ENCODE measurements around the gene MRPL33. TPM values are rescaled to one million over a fixed set of nuclear protein-coding genes. Genes with fewer than 3 reads are reported as not detected.
A peak's percentile ranks its signal among the peaks of the same experiment; 100 is the strongest.

Gene MRPL33
- total and polyA plus RNA-seq, 2 of the 13 experiments (the other 11 are each of a cell fraction or from before 2014, with no cell fraction given): 69.7 to 218 TPM

DNA sequence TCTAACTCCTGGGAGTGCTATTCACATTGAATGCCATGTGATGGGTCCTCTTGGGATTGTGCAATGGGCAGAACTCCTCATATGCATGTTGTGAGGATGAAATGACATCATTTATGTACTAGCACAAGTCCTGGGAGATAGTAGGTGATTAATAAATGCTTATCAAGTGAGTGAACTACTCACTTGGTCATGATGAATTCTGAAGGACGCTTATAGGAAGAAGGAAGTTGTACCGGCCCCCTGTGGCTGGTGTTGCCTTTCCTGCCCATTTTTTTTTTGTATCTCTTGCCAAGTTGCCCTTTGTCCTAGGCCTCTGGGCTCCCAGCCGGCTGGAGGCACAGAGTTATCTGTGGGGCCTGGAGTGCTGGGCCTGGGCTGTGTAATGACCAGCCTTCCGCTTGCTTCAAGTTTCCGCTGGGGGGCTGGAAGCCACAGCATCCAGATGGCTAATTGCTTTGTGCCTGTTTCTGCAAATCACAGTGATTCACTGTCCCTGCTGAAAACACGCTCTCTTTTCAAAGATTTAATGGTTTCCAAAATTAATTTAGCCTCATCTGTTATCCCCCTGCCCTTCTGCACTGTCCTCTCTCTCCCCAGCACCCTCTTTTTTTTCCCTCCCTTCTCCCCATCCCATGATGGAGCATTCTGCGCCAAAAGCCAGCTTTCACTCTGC lies 33.7 kb upstream of the MRPL33 start (continued):
- TF ChIP-seq ETV6 (CRISPR knock-in tag; conservative IDR thresholded peaks at IDR 0.05): no peak

GRCh38 chr2:27738349-27739057 lies 33.0 kb upstream of the MRPL33 start:
- intact Hi-C loops (cut with micrococcal nuclease; ENCODE audit: unreplicated experiment): loop anchor here (1.0 to 2.0 kb wide), 2 partner anchors 14 to 16 kb away; no protein-coding TSS in a partner anchor
- Histone ChIP-seq H3K79me2 (ENCODE audit: insufficient read depth, low read length) (no peaks in the 10 kb centered on the region), H4K20me1 (ENCODE audit: insufficient read depth, low read length) (no peaks in the 10 kb centered on the region), H2AFZ (ENCODE audit: low read length) (peak overlapping the region; percentile 17), H3K4me2 (ENCODE audit: low read depth, low read length) (peak overlapping the region; percentile 94), H3K4me3 (replicated peaks in 1 of 3; ENCODE audit: insufficient read depth in 1 of 3, low read depth in 2 of 3, low read length in 3 of 3) (peak overlapping the region; percentile 50 to 73 (median 52)), H3K9me3 (ENCODE audit: low read length) (no peaks in the 10 kb centered on the region), H3K36me3 (replicated peaks in 1 of 2; ENCODE audit: control insufficient read depth in 1 of 2, insufficient read depth in 2 of 2, low read length in 2 of 2) (no peaks in the 10 kb centered on the region), H3K9ac (ENCODE audit: insufficient read depth, low read depth, low read length) (peak overlapping the region; percentile 80), H3K4me1 (ENCODE audit: insufficient read depth, low read length) (peaks cover 43% of the 10 kb centered on the region), H3K27ac (ENCODE audit: extremely low read length, insufficient read depth, low read length) (peak overlapping the region; percentile 87), H3K27me3 (ENCODE audit: control insufficient read depth in 1 of 2, insufficient read depth in 2 of 2, low read length in 2 of 2) (no peaks in the 10 kb centered on the region)
- WGBS (ENCODE audit: low lambda C conversion rate): 1% methylated on average over 13 of the region's 13 CpGs
- FAIRE-seq (peak; percentile 96), ATAC-seq (peak; percentile 76), DNase-seq (ENCODE audit: low spot score) (peak; percentile 86)
- TSS peak; percentile 79 for BruUV-seq (replicated peaks)
- CTCF ChIA-PET (ENCODE audit: low intra/inter-chr PET ratio, low total read pairs): no interaction called here
- POLR2A ChIA-PET: interaction anchor here (0.9 to 4.7 kb wide), 12 partner anchors 8 to 658 kb away, joined by 3 to 150 read pairs (median 4); partner anchors contain the start of genes MRPL33, SLC4A1AP and SUPT7L
- in situ Hi-C loops (cut with HindIII; ENCODE audit: extremely low pct_ligation_motif_present, low pct_unique_long_range_greater_than_20kb): no loop called here
- TF ChIP-seq, protein P1, sequence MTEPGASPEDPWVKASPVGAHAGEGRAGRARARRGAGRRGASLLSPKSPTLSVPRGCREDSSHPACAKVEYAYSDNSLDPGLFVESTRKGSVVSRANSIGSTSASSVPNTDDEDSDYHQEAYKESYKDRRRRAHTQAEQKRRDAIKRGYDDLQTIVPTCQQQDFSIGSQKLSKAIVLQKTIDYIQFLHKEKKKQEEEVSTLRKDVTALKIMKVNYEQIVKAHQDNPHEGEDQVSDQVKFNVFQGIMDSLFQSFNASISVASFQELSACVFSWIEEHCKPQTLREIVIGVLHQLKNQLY (CRISPR knock-in tag; IDR thresholded peaks at IDR 0.05): peak; percentile 76; the same call in 1 of the 2 replicates
- TF ChIP-seq ZBTB7B (CRISPR knock-in tag; IDR thresholded peaks at IDR 0.05): peak; percentile 63
- TF ChIP-seq HMG20B (CRISPR knock-in tag; conservative IDR thresholded peaks at IDR 0.05): no peak
- no peak for TF ChIP-seq ZNF530 (CRISPR knock-in tag; IDR thresholded peaks at IDR 0.05; ENCODE audit: low read depth)
- TF ChIP-seq PBX2 (CRISPR knock-in tag; IDR thresholded peaks at IDR 0.05): 0 out of 2 replicates have a peak, but pooled peaks have one; percentile 42
- peak; percentile 85 for TF ChIP-seq MEIS1 (CRISPR knock-in tag; IDR thresholded peaks at IDR 0.05; ENCODE audit: borderline replicate concordance)
- TF ChIP-seq POLR2AphosphoS5 (IDR thresholded peaks at IDR 0.05; ENCODE audit: low read depth, low read length): peak; percentile 81
- no peak for TF ChIP-seq ZFY (CRISPR knock-in tag; IDR thresholded peaks at IDR 0.05)
- no peak for TF ChIP-seq ATAD3A (CRISPR knock-in tag; IDR thresholded peaks at IDR 0.05)
- TF ChIP-seq ZNF879 (CRISPR knock-in tag; IDR thresholded peaks at IDR 0.05): no peak
- no peak for TF ChIP-seq KLF11 (CRISPR knock-in tag; IDR thresholded peaks at IDR 0.05)
- no peak for TF ChIP-seq ZNF142 (CRISPR knock-in tag; IDR thresholded peaks at IDR 0.05)
- peak; percentile 73; the same call in 1 of the 2 replicates for TF ChIP-seq ZNF556 (CRISPR knock-in tag; IDR thresholded peaks at IDR 0.05; ENCODE audit: borderline replicate concordance)
